Measurements from ENCODE around the gene ACKR2.
"Not testable (repeated sequence)": the region's sequence is repeated elsewhere in the genome, so short reads cannot be mapped to it uniquely, and the experiment has no call there.

ACKR2 gene

DNA sequence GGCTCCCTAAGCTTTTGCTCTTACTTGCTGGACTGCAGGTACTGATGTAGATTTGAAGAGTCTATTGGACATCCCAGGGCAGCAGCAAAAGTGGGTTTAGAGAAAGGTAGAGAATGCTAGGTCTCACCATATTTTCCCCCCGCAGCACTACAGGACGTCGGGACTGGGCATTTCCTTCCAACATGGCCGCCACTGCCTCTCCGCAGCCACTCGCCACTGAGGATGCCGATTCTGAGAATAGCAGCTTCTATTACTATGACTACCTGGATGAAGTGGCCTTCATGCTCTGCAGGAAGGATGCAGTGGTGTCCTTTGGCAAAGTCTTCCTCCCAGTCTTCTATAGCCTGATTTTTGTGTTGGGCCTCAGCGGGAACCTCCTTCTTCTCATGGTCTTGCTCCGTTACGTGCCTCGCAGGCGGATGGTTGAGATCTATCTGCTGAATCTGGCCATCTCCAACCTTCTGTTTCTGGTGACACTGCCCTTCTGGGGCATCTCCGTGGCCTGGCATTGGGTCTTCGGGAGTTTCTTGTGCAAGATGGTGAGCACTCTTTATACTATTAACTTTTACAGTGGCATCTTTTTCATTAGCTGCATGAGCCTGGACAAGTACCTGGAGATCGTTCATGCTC is 55.2 kb downstream of the ACKR2 start:
- no peak for DNase-seq

DNA sequence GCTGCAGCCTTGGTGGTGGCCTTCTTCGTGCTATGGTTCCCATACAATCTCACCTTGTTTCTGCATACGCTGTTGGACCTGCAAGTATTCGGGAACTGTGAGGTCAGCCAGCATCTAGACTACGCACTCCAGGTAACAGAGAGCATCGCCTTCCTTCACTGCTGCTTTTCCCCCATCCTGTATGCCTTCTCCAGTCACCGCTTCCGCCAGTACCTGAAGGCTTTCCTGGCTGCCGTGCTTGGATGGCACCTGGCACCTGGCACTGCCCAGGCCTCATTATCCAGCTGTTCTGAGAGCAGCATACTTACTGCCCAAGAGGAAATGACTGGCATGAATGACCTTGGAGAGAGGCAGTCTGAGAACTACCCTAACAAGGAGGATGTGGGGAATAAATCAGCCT is 56.0 kb downstream of the ACKR2 start:
- DNase-seq, result no peak

DNA sequence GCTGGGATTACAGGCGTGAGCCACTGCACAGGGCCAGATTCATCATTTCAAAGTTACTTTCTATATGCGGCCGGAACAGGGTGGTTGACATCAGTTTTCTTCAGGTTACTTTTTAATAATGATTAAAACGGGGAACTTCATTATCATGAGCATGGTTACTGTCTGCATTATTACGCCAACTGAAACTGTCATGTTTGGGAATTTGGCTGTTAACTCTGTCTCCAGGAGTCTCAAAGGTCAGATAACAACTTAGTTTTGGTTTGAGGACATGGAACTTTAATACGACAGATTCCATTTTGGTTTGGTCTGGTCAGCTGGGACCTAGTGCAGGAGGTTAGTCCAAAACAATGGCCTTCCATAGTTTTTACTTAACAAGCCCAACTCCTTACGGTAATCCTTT is 57.9 kb downstream of the ACKR2 start:
- no peak for DNase-seq

DNA sequence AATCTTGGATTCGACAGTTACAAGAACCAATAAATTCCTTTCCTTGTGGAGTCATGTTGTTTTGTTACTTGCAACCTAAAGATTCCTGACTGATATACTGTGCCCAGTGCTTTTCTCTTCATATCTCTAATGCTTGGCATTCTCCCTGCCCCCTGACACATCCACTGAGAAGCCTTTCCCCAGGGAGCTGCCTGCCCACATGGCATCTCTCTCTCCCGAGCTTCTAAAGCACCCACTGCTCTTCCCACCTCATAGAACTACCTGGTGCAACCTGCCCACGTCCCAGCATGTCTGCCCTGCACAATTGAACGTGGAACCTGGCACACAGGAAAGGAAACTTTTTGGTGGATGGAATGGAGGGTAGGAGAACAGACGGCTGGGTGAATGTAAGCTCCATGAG is 59.6 kb downstream of the ACKR2 start:
- DNase-seq, result no peak

DNA sequence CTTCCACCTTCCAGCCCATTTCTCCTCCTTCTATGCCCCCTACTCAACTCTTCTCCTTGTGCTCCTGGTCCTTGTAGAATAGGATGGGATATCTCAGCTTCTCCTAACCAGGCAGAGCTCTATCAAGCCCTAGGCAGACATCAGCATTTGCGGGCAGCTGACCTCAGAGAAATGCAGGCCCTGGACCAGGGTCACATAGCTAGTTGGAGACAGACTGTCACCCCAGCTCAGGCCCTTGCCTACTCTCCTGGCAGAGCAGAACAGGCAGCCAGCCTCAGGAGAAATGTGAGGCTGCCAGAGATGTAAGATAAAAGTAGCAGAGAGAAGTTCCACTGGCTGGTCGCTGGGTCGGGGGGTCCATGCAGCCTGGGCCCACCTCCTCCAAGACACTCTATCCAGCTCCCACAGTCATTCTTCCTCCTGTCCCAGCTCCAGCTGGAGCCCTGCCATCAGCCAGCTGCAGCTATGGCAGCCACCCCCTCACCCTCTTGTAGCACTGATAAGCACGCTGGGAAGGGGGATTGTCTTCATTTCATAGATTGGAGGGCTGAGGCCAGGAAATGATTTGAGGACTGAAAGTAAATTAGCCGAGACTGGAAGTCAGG is 62.4 kb downstream of the ACKR2 start:
- DNase-seq, result no peak

DNA sequence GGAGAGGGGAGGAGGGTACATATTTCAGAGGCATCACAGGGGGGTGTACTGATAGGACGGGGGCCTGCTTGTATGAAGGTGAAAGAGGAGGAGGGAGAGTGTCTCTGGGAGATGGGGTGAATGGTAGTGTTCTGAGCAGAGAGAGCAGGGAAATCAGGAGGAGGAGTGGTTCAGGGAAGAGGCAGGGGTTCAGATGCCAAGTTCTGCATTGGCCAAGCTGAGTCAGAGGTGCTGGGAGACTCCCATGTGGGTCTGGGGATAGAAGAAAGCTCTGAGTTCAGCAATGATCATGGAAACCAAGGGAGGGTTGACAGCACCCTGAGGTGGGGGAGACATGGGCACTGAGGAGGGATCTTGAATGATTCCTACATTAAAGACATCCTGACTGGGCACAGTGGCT is 63.5 kb downstream of the ACKR2 start:
- no peak for DNase-seq

DNA sequence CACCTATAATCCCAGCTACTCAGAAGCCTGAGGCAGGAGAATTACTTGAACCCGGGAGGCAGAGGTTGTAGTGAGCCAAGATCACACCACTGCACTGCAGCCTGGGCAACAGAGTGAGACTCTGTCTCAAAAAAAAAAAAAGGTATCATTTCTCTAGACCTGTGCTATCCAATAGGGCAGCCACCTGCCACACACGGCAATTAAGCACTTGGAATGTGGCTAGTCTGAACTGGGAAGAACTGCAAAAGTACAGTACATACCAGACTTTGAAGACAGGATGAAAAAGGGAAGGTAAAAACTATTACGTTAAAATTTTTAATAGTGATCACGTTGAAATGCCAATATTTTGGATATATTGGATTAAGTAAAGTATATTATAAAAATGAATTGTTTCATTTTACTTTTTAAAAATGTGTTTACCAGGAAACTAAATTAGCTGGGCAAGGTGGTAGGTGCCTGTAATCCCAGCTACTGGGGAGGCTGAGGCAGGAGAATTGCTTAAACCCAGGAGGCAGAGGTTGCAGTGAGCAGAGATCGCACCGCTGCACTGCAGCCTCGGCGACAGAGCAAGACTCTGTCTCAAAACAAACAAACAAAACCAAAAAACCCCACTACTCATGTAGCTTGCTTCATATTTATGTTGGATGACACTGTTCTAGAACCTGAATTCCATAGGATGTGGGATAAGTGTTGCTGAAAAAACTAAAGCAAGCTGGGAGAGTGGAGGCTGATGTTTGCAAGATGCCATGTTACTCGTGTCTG is 64.2 kb downstream of the ACKR2 start:
- DNase-seq, result no peak

DNA sequence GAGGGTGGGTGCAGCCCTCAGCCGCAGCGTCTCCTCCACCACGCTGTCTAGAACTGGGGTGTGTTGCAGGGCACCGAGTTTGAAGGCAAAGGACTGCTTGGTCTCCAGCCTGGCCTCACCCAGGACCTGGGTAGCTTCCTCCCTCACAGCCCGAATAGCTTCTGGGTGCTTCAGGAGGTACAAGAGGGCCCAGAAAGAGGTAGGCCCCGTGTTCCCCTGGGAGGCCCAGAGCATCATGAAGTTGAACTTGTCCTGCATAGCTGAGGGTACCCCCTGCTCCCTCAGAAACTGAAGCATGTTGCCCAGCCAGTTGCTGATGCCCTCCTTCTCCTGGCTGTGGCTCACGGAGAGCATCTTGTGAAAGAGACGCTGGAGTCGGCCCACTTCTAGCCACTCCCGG is 65.5 kb downstream of the ACKR2 start:
- DNase-seq, result no peak

DNA sequence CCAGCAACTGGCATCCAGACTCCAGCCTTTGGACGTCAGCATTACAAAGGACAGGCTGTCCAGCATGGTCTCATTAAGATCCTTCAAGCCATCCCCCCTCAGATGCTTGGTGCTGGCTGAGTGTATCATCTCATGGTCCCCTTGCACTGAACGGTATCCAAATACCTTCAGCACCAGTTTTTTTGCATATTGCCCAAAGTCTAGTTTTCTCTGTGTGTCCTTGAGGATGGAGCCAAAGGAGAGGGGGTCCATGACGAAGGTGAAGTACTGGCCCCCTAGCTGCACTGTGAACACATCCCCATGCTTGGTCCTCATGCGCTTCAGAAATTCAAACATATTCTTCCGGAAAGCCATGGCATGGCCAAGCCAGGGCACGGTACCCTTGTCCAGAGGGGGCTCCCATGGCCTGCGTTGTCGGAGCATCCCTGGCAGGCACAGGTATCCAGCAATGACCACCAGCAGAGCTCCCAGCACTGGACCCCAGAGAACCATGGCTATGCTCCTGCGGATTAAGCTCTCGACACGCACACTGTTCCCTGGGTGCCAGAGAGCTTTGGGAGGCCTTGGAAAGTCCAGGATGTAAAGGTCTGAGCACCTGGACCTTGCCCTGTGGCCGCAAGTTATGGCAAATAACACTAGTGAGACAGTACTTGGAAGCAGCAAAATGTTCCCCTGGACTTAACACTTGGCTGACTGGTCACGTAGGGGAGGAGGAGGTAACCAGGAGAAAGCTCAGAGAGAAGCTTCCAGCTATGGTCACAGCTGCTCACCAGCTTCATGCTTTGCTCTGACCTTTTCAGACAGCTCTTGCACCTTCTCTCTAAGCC is 66.3 kb downstream of the ACKR2 start, which contains the start of gene CYP8B1:
Gene CYP8B1 (minus strand): TSS at position 555 of the 827 bp plus-strand sequence. CDS start 63 bp downstream, at position 492.
- no peak for DNase-seq

DNA sequence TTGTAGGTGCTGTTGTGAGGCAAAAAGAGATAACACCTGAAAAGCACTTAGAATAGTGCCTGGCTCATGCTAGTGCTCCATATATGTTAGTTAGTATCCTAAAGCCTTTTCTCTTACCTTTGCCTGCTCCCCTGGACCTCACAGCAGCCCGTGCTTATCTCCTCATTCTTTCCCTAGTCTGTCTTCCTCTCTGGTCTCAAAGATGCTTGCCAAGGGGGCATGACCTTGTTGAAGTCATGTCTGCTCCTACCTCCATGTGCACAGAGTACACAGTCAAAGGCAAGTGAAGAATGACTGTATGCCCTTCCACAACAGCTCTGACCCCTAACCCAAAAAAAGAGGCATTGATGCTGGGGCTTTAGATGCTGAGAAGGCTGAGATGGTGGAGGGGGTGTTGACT is 67.2 kb downstream of the ACKR2 start:
- DNase-seq, result no peak

DNA sequence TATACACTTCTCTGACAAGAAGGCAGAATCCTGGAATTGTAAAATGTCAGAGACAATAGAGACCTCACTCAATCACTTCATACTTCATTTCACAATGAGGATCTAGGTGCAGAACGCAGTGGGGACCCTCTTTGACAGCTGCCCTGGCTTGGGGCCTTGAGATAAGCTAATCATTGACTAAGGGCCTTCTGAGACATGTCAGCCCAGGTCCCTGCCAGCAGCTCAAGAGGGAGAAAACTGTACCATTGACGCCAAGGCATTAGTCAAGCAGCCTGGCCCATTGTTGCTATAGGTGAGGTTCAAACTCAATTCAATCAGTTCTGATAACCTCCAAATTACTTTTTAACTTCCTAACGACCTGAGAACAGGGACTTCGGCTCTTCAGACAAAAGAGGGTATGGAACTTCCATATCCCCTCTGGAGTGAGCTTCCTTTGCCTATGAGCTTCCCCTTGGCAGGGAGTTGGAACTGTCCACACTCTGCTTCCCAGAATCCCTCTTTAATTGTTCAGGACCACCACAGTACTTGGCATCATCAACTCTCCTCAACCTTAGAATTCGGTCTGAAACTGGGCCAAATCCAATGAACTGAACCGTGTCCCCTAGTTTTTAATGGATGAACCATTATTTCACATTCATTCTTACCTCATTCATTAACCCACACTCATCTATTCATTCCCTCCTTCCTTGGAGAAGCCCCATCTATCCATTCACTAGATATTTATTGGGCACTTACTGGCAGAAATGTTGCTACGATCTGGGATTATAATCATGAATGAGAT is 67.9 kb downstream of the ACKR2 start:
- DNase-seq, result no peak

DNA sequence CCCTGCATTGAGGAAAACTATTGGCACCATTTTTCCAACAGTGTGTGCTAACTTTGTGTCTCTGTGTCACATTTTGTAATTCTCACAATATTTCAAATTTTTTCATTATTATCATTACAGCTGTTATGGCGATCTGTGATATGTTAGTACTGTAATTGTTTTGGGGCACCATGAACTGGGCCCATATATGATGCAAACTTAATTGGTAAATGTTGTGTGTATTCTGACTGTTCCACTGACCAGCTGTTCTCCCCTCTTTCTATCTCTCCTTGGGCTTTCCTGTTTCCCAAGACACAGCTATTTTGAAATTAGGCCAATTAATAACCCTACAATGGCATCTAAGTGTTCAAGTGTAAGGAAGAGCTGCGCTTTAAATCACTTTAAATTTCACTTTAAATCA is 68.6 kb downstream of the ACKR2 start:
- no peak for DNase-seq

DNA sequence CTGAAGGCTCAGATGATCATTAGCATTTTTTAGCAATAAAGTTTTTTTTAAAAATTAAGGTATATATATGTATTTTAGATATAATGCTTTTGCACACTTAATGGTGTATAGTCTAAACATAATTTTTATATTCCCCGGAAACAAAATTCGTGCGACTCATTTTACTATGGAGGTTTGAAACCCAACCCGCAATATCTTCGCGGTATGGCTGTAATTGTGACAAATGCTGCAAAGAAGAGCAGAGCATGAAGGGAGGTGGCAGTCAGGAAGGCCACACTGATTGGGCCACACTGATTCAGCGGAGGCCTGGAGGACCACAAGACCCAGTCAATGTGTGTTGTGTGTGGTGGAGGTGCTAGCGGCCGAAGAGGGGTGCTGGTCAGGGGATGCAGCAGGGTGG is 70.9 kb downstream of the ACKR2 start:
- no peak for DNase-seq

DNA sequence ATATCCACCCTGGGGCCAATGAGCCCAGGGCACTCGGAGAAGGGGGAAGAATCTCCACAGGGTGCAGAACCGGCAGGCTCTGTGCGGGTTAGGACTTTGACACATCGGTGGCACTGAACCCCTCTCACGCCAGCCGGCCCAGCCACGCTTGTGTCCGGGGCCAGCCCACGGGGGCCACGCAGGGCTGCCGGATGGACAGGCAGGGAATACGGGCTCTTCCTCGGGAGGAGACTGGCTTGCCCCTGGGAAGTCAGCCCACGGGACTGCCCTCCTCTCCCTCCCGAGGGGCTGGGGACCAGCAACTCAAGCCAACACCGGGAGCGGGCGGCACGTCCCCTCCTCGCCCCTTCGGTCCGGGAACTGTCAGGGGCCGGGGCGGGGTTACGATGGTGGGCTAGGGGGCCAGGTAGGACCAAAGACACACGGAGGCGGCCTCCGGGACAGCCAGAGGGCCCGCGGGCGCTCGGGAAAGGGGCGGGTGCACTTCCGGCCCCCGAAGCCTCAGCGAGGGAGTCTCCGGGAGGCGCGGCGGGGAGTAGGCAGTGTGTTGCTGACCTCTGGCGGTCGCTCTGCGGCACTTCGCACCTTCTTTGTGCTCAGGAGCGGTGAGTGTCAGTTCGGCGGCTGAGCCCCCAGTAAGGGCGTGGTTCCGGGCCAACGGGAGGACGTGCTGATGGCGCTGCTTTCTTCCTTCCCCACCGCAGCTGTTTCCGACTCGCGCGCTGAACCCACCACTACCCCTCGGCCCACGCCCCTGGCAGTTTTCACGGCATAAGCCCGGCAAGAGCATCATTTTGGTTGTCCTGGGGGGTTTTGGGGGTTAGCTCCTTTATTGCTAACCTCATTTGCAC is 71.6 kb downstream of the ACKR2 start:
- no peak for DNase-seq

DNA sequence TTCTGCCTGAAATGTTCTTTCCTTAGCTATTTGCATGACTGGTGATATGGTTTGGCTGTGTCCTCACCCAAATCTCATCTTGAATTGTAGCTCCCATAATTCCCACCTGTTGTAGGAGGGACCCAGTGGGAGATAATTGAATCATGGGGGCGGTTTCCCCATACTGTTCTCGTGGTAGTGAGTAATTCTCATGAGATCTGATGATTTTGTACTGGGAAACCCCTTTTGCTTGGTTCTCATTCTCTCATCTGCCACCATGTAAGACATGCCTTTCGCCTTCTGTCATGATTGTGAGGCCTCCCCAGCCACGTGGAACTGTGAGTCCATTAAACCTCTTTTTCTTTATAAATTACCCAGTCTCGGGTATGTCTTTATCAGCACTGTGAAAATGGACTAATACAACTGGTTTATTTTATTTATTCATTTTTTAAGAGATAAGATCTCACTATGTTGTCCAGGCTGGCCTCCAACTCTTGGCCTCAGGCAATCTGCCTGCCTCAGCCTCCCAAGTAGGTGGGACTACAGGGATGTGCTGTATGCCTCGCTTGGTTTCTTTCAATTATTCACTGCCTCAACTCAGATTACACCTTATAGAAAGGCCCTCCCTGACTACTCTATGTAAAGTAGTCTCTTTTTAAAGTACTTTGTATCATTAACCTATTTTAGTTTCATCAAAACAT is 74.1 kb downstream of the ACKR2 start:
- not testable (repeated sequence) for DNase-seq

DNA sequence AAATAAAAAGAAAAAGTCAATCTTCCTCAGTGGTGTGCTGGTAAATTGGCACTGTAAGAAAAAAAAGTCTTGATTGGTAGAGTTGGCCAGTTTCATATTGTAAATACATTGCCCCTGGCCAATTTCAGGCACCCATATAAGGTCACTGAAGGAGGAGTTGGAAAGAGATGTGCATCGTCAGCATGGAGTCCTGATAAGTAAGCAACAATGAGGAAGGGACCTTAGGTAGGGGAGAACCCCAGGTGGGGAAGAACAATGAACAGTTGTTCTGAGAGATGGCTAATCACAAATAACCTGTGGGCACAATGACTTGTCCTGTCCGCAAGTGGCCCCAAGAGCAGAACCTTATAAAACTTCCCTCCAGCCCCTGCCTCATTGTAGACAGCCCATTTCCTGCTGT is 75.1 kb downstream of the ACKR2 start:
- DNase-seq, result no peak

DNA sequence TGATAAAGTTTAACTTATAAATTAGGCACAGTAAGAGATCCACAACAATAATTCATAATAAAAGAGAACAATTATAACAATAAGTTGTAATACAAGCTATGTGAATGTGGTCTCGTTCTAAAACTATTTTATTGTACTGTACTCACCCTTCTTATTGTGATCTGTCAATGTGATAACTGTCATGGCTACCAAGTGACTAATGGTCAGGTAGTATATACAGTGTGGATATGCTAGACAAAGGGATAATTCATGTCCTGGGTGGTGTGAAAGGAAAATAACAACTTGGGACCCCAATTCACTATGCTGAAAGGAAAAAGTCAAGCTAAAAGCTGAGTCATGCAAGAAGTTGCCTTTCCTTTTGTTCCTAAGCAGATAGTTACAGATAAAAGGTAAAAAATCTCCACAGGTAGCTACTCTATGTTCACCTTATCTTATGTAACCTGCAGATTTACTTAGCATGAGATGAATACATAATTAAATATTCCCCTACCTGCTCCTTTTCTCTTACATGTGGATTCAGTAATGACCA is 77.1 kb downstream of the ACKR2 start:
- DNase-seq, result no peak

DNA sequence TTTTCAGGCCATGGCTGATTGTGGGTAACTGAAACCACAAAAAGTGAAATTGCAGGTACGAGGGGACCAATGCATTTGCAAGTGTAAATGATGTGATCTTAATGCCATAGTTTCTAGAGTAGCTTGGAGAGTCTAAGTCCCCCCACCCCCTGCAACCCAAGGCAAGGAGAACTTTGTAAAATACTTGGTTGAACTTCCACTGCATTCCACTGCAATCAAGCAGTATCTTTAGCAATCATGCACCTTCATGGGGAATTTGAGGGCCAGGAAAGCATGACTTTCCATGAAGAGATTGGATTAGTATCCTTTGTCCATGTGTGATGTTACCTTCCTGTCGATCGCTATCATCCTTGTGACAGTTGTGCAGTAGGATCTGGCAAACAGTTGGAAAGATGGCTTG is 77.8 kb downstream of the ACKR2 start:
- DNase-seq, result no peak

DNA sequence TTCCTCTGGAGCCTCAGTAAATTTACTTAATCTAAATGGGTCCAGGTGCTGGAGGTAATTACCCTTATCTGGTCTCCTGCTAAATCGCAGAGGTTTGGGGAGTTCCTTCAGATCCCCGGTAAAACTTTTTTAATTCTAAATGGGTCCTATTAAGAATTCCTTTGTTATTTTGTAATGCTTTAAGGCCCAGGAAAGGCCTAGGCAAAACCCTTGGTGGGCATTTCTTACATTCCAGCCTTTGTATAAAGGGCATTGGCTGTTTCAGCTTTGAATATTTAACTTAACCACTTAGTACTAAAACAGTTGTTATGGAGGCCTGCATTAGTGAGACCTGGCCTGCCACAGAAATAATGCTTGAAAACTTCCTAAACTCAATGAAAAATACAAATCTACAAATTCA is 81.8 kb downstream of the ACKR2 start:
- DNase-seq, result no peak

DNA sequence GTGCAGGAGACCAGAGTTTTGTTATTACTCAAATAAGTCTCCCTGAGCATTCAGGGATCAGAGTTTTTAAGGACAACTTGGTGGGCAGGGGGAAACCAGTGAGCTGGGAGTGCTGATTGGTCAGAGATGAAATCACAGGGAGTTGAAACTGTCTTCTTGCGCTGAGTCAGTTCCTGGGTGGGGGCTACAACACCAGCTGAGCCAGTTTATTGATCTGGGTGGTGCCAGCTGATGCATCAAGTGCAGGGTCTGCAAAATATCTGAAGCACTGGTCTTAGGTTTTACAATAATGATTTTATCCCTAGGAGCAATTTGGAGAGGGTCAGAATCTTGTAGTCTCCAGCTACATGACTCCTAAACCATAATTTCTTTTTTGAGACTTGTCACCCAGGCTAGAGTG is 82.9 kb downstream of the ACKR2 start:
- DNase-seq, result no peak

DNA sequence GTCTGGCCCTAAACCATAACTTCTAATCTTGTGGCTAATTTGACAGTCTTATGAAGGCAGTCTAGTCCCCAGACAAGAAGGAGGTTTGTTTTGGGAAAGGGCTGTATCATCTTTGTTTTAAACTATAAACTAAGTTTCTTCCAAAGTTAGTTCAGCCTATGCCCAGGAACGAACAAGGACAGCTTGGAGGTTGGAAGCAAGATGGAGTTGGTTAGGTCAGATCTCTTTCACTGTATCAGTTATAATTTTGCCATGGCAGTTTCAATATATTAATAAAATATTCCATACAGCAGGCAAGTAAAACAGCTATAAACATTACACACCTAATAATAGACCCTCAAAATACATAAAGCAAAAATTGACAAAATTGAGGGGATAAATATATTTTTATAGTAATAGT is 83.6 kb downstream of the ACKR2 start:
- no peak for DNase-seq
